NCI-H2029 treated with DMSO at 0.1 percent for 48 hours (cell line): ENCODE results near the gene TRAP1.

ENCODE experiments used
- DNase-seq: peaks from one replicate; lab custom pipeline; 2025; lab: John Stamatoyannopoulos, UW

TRAP1 gene

DNA sequence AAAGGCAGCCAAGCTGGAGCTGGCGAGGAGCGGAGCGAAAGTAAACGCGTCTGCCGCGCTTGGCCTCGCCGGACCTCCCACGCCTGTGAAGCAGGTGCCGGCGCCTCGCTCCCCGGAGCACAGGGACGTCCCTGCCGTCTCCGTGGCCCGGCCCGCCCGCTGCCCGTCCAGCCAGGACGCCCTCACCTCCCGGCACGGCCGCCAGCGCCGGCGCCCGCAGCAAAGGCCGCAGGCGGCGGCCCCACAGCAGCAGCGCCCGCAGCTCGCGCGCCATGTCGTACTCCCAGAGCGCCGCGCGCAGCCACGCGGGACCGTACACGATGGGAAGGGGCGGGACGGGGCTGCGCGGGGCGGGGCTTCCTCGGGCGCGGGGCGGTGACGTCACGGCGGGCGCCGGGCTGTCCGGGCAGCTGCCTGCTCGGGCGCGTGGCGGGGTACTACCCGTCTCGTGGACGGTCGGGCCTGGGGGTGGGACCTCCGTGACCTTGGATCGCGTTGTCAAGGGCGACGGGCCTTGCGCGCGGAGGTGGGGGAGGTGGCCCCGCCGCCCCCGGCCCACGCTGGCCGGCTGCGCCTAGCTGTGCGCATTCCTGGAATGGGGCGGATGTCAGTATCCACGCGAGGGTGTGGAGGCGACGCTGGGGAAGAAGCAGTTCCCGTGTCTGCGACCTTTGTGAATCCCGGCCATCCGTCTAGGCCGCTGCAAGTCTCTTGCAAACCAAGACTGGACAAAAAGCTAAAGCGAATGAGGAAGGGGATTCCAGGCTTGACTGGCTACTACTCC lies at the start of gene TRAP1:
Gene TRAP1, minus strand, starts transcription at position 290 of the 784 bp plus-strand sequence. Its CDS starts 16 bp downstream, at position 274.
- DNase-seq: peak; percentile 3

DNA sequence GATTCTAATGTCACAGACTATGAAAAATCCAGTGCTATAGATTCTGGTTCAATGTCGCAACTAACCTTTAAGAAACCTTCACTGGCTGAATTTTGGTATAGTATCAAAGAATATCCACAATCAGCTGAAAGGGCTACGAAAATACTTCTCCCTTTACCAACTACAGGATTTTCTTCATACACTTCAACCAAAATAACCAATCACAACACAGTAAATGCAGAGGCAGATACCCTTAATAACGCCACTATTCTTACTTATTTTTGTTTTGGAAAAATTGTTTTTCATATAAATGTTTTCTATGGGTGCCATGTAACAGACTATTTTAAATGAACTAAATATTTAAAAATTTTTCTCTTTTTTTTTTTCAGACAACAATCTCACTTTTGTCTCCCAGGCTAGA lies 48.9 kb upstream of the TRAP1 start:
- DNase-seq: no peak

DNA sequence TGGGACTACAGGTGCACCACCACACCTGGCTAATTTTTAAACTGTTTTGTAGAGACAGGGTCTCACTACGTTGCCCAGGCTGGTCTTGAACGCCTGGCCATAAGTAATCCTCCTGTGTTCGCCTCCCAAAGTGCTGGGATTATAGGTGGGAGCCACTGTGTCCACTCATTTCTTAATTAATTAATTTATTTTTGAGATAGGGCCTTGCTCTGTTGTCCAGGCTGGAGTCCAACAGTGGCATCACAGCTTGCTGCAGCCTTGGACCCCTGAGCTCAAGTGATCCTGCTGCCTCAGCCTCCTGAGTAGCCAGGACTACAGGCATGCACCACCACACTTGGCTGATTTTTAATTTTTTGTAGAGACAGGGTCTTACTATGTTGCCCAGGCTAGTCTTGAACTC lies 47.1 kb upstream of the TRAP1 start:
- no peak for DNase-seq

DNA sequence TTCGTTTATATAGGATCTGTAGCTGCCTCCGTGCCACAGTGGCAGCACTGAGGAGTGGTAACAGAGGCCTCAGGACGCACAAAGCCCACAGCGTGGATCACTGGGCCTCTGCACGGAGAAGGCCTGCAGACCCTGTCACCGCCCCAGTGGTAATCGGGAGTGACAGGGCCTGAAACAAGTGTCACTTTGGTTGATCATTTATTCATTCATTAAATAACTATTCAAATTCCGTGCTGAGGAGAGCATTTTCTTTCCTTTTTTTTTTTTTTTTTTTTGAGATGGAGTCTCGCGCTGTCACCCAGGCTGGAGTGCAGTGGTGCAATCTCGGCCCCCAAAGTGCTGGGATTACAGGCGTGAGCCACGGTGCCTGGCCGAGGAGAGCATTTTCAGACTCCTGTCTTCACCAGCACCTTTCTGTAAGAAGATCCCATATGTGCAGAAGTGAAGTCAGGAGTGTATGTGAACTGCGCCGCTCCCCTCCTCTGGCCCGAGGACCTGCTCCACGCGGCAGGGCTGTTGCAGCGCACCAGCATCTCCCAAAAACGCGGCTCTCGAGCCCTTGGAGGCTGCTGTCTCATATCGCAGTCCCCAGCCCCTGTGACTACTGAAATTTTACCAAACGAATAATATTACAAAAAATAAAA lies 44.9 kb upstream of the TRAP1 start:
- DNase-seq: no peak

DNA sequence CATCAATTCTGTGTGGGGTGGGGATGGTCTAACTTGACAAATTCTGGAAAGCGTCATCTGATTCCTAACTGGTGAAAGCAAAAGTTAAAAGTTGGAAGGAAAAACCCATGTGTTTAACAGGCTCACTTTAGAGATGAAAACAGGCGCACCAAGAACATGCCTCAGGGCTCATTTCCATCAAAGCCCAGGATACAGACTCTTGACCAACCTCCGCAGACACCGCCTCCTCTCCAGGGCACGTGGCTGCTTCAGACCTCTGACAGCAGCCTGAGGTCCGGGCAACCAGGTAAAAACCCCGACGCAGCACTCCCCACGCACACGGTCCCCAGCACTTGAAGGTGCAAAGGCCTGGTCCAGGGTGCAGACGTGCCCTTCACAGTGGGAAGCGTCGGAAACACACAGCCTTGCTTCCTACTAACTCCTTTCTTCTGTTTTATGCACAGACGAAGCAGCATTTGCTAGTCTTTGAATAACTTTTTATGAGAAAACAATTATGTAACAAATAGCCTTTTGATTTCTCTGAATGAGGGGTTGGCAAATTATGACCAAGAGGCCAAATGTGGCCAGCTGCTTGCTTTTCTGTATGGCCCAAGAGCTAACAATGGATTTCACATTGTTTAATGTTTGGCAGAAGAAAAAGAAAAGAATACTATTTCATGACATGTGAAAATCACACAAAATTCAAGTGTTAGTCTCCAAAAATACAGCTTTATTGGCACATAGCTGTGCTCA lies 44.2 kb upstream of the TRAP1 start:
- no peak for DNase-seq

DNA sequence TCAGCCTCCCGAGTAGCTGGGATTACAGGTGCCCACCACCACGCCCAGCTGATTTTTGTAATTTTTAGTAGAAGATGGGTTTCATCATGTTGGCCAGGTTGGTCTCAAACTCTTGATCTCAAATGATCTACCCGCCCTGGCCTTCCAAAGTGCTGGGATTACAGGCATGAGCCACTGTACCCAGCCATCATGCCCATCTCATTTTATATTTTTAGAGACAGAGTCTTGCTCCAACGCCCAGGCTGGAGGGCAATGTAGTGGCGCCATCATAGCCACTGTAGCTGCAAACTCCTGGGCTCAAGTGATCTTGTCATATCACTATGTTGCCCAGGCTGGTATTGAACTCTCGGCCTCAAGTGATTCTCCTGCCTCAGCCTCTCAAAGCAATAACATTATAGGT lies 43.2 kb upstream of the TRAP1 start:
- no peak for DNase-seq

DNA sequence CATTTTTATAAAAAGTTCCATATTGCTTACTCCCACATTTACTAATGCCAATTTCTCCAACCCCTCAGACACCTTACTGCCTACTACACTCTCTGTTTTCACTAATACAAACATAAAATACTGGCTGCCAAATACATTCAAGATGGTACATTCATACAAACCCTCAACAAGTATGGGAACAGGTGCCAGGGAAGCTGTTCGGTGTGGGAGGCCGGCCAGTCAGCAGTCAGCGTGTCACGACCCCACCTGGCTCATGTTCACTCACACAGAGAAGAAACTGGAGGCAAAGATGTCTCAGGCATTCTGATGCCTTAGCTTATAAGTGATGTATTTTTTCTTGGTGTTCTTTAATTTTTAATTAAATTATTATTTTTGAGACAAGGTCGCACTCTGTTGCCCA lies 42.4 kb upstream of the TRAP1 start:
- DNase-seq: no peak

DNA sequence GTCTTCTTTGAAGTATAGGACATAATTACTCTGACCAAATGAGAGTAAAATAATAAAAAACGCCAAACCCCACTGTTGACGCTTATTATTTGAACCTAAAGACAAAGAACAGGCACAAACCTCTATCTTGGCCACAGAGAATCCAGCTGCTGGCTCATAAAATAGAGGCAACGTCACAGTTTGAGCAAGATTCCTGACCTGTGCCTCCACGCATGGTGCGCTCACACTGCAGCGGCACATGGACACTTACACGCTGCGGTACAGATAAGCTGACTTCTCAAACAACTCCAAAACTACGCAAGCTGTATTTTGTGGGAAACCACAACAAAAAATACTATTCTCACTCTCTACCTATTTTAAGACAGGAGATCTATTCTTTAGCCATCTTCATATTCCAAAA lies 38.8 kb upstream of the TRAP1 start:
- no peak for DNase-seq

DNA sequence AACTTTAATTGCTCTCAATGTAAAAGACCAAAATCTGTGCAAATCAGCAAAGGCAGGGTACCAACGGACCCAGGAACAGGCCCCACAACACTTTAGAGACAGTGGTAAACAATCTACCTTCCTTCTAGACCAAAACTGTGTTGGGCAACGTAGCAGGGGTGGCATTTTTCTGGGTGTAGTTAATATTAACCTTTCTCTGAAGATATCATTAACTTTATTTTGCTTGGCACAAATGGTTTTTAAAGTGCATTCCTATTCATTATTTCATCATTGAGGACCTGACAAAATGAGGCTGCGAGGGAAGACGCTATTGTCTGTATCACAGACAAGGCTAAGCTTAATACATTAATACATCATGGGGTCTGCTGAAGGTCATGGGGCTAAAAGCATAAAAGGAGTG lies 37.9 kb upstream of the TRAP1 start:
- no peak for DNase-seq

DNA sequence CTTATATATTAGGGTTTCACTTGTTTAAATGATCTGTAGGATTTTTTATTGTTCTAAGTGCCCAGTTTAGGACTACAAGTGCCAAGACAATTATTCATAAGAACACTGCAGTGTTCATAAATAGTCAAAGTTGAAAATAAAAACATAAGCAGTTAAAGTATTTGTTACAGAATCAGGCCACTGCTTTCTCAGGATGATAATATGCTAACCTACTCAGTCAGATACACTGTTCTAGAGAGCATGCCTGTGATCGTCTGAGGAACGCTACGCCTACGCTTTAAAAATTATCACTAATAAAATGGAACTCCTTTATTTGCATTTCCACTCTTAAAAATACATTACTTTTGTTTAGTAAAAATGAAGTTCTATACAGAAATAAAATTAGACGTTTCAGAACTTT lies 37.4 kb upstream of the TRAP1 start:
- no peak for DNase-seq

DNA sequence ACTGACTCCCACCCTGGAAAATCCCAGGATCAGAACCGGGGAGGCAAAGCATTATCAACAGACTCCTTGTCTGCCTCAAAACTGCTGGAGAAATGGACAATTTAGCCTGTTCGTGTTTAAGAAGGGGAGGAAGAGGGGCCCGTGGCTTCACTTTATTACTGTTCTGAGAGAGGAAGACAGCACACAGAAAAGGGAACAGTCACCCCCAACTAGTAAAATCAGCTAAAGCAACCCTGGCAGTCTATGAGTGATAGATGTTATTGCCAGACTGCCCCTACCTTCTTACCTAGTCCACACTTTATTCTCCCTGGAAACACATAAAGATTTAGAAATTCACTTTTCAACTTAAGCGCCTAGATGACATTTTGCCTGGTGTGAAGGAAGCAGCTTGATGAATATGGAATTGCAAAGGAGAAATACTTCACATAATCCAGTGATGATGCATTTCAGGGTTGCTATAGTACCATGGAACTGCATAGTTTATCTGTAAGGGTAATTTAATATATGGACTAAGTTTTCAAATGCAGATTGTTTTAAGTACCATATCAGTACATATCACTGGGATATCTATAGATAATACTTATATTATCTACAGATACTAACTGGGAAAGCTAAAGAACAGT lies 36.9 kb upstream of the TRAP1 start:
- DNase-seq: no peak

DNA sequence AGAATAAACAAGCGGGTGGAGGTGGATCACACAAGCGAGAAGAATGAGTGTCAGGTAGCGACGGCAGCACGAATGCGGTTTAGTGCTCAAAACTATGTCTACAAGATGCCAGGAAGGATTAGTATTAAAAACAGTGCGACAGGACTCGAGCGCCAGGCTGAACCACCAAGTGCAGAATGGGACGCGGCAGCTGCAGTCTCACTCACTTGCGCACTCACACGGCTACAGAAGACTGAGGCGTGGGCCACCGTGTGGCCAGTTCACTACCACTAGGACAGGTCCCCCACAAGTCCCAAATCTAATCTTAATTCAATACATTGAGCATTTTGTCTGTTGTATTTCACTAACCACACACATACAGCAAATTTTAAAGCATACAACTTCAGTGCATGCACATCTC lies 35.7 kb upstream of the TRAP1 start:
- DNase-seq: no peak

DNA sequence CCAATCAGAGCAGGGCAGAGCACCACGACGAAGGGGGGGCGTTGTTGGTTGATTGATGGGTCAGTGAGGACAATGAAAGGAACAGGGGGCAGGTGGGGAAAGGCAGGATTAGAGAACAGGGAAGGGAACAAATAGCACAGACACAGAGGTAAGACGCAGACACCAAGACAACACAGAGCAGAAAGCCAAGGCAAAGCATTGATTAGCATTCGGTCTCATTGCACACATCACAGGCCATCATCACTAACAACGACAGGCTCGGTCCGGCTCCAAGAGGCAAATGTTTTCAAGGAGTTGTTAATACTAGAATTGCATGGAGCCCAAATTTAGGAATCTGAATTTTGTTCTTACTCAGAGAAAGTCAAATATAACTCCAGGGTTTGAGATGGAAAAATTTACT lies 34.6 kb upstream of the TRAP1 start:
- no peak for DNase-seq

DNA sequence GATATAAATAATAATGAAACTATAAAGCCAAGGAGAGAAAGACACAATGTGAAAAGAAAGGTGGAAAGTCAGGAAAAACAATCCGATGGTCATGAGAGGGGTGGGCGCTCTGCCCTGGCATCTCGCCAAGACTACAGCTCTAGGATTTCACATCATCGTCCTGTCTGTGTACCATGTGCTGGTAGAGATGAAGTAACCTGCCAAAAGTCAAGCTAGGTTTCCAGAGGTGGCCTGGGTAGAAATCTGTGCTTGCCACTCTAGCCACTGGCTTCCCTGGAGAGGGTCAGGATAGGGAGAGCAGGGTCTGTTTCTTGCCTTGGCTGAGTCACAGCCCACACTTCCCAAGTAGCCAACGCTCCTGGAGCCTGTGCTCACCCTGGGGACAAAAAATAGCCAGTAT lies 31.0 kb upstream of the TRAP1 start:
- DNase-seq: no peak

DNA sequence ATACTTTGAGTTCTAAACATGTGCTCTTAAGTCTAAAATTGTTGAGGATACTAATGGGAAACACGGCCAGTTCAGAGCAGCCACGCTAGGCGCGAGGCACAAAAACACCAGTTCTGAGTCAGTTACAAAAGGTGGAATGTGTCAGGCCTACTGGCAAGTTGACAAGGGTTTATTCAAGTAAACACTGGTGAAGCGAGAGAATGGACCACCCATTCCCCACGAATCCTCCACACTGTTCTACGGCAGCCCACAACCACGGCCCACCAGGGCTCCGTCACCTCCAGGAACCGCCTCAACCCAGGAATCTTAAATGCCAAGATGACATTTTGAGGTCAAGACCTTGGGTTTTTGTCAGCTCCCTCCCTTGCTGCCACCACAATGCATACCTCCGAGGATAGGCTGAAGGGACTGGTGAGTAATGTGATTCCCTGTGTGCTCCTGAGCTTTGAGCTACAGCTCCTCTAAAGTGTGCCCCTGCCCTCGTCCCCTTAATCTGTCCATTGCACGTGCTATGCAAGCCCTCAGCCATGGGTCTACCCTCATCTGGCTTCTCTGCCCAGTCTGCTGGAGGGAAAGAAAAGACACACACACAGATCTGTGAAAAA lies 28.5 kb upstream of the TRAP1 start:
- DNase-seq: no peak

DNA sequence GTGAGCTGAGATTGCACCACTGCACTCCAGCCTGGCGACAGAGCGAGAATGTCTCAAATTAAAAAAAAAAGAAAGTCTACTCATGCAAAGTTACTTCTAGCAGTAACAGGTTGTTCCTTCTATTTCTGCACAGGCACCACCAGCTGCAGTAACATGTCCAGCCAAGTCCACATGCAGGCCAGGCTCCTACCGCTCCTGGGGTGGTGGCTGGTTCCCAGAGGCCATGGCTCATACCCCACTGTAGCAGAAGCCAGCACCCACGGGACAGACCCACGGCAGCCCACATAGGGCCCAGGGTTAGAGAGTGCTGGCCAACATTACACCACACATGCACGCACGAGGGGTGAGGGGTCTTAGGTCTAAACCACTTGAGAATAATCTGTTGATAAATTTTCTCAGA lies 26.7 kb upstream of the TRAP1 start:
- no peak for DNase-seq

DNA sequence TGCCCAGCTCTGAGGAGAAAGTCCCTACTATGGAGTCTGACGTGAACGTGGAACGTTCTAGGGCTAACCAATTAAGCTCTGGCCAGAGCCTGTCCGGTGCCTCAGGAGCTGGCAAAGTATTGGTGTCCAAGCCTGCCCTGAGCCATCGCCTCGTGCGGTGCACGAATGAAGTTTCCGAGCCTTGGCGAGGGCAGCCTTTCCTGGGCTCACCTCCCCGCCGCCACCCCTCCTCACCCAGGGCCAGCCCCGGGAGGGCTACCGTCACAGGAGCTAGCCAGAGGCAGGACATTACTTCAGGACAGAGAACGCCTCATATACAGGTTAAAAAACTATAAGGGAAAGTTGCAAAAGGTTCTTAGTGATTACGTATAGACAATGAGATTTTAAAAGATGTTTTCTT lies 23.6 kb upstream of the TRAP1 start:
- no peak for DNase-seq

DNA sequence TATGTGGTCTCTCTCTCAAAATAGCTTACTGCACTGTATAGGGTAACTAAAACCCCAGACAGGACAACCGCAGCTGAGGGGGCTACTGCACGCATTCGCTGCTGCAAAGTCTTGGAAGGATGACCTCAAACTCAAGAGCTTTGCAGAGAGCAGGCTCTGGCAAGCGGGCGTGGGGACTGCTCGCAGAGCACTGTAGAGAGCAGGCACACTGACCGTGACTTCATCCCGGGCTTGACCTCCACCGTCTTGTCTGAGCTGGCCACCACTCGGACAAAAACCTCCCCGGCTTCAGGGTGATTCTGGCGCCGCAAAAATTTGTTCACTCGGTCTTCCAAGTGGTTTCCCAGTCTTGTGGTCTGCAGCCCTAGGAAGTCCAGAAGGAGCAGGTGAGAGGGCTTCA lies 22.9 kb upstream of the TRAP1 start:
- no peak for DNase-seq

DNA sequence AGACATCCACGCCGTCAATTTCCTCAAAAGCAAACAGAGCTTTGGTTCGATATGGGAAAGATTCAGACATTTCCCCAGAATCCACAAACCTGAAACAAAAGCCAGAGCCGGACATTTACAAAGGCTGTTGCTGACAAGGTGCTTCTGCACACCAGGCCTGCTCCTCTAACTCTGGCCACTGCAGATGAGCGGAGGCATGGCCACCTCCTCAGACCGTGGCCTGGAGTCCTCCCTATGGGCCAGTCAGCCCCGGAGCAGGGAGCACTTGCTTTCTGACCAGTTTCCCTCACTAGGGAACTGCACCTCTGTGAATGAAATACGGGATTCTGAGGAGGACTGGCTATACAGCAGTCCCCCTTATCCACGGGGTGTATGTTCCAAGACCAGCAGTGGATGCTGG lies 22.3 kb upstream of the TRAP1 start:
- DNase-seq: no peak

DNA sequence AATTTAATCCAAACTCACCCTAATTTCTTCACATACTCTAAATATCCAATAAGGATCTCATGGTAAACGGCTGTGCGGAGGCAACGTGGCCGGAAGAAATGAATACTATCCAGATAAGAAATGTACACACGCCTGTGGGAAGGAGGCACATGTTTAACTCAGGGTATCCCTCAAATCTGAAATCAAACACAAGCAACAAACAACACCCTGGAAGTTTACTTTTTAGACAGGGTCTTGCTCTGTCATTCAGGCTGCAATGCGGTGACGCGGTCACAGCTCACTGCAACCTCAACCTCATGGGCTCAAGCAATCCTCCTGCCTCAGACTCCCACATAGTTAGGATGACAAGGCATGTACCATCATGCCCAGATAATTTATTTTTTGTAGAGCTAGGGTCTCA lies 21.2 kb upstream of the TRAP1 start:
- no peak for DNase-seq

DNA sequence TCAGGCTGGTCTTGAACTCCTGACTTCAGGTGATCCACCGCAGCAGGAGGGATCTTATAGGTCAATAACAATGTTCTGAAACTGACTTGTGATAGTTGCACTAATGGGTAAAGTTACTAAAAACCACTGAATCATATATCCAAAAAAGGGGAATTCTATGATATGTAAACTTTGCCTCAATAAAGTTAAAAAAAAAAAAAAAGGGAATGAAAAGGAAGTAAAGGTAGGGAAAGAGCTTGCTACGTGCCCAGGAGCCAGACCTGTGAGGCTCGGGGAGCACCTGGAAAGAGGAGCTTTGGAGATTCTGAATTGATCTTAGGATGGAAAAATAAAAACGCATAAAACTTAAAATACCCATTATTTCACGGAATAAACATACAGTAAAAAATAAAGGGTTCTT lies 20.8 kb upstream of the TRAP1 start:
- DNase-seq: no peak

DNA sequence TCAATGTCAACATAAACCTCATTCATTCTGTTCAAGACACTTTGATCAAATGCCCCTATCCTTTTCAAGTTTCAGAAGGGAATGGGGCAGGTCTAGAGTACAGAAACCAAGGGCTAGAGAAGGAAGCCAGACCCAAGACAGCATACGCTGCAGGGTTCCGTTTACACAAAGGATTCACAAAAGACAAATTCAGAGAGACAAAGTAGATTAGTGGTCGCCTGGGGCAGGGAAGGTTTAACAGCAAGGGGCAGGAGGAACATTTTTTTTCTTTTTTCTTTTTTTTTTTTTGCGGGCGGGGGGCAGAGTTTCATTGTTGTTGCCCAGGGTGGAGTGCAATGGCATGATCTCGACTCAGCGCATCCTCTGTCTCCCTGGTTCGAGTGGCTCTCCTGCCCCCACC lies 19.9 kb upstream of the TRAP1 start:
- DNase-seq: no peak
